ENCODE data around the gene TAC3.

DNA sequence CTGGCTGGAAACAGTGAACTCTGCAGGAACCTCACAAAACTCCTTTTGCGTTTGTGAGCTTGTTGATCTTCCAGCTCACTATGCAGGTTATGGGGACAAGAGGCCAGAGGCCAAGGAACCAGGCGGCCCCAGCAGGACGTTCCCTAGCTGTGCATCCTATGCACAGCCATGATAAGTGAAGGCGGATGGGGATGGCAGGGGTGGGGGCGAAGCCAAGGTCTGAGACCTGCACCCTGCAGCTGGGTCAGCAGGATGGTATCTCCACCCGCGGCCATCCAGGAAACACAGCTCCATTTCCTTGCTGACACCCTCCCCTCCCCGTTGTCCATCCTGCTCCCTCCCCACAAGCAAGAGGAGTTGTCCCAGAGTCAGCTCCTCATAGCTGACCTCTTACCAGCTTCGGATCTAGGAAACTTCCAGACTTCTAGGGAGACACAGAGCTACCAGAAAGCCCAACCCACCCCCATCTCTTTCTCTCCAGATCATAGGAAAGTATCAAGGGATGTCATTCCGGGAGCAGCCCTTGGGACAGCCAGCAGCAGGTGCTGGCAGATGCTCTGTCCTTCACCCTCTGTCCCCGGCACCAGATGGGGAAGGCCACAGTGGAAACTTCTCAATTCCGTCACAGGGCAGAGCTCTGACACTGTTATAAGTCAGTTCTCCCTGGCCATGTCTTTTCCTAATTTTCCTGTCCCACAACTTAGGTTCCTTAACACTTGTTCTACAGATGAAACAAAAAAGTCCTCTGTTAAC is 19.4 kb downstream of the TAC3 start:
- TF ChIP-seq, protein P1, sequence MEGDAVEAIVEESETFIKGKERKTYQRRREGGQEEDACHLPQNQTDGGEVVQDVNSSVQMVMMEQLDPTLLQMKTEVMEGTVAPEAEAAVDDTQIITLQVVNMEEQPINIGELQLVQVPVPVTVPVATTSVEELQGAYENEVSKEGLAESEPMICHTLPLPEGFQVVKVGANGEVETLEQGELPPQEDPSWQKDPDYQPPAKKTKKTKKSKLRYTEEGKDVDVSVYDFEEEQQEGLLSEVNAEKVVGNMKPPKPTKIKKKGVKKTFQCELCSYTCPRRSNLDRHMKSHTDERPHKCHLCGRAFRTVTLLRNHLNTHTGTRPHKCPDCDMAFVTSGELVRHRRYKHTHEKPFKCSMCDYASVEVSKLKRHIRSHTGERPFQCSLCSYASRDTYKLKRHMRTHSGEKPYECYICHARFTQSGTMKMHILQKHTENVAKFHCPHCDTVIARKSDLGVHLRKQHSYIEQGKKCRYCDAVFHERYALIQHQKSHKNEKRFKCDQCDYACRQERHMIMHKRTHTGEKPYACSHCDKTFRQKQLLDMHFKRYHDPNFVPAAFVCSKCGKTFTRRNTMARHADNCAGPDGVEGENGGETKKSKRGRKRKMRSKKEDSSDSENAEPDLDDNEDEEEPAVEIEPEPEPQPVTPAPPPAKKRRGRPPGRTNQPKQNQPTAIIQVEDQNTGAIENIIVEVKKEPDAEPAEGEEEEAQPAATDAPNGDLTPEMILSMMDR (IDR thresholded peaks at IDR 0.05; ENCODE audit: low read depth, low read length, poor library complexity, severe bottlenecking), result no peak
- no peak for TF ChIP-seq EZH2phosphoT487 (IDR thresholded peaks at IDR 0.05; ENCODE audit: borderline replicate concordance, low read length)

Data from DOHH2 (cell line).